Endothelial cell (in vitro differentiated cells): ENCODE results near the gene APOL2. TPM values are rescaled to one million over a fixed set of nuclear protein-coding genes. Genes with fewer than 3 reads are reported as not detected.
"Not testable (repeated sequence)": the region's sequence is repeated elsewhere in the genome, so short reads cannot be mapped to it uniquely, and the experiment has no call there.

Experiments used
- DNase-seq: peaks from one replicate; pipeline ENCODE4 v3.0.0; 2021; ENCODE audit warnings: low spot score
- H3K27ac Mint-ChIP-seq: one replicate; pipeline ENCODE4 v1.8.0; 2021; ENCODE audit warnings: mixed read lengths, inconsistent platforms; ENCODE audit not compliant: unreplicated experiment
- H3K27me3 Mint-ChIP-seq: one replicate; pipeline ENCODE4 v1.8.0; 2021; ENCODE audit warnings: mild to moderate bottlenecking, moderate library complexity, mixed read lengths, inconsistent platforms; ENCODE audit not compliant: unreplicated experiment
- H3K36me3 Mint-ChIP-seq: one replicate; pipeline ENCODE4 v1.8.0; 2021; ENCODE audit warnings: mild to moderate bottlenecking, low read depth, mixed read lengths, inconsistent platforms; ENCODE audit not compliant: unreplicated experiment
- H3K4me1 Mint-ChIP-seq: one replicate; pipeline ENCODE4 v1.8.0; 2021; ENCODE audit warnings: mild to moderate bottlenecking, mixed read lengths, inconsistent platforms; ENCODE audit not compliant: unreplicated experiment
- H3K4me3 Mint-ChIP-seq: one replicate; pipeline ENCODE4 v1.8.0; 2021; ENCODE audit warnings: mild to moderate bottlenecking, mixed read lengths, inconsistent platforms; ENCODE audit not compliant: unreplicated experiment
- H3K9me3 Mint-ChIP-seq: one replicate; pipeline ENCODE4 v1.8.0; 2021; ENCODE audit warnings: mixed read lengths, inconsistent platforms; ENCODE audit not compliant: unreplicated experiment
- total RNA-seq: library from RNA; stranded (reverse); fragmentation: NEBNext Ultra II Directional; extraction: Animal tissue kit (Norgen Biotek cat#: 25700); gene quantifications from one replicate; pipeline ENCODE4 v1.2.1, GENCODE V29; 2021; ENCODE audit not compliant: unreplicated experiment
- TF ChIP-seq, protein P1 (sequence below): fragments of 200-600 bp; sonication (generic); IDR thresholded peaks from one replicate; pipeline ENCODE4 v1.5.0; 2021; ENCODE audit warnings: antibody characterized with exemption; ENCODE audit not compliant: unreplicated experiment

Gene APOL2
- total RNA-seq, 1 donor from 2014 or later, result 55.3 TPM

DNA sequence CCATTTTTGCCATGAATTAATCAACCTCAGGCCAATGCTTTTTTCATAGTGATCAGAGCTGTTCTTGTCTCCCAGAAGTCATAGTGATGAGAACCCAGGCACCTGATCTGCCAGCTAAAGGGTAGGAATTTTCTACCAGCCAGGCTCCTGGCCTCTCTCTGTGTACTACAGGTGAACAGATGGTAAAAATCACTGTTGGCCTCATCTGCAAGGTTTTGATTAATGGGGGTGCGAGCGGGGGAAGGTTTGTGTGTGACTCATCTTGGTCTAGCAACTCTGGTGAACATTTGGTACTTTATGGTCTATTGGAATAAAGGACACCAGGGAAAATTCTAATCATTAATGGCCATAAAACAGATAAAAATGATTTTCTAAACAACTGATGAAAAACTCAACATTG, 23.3 kb downstream of the APOL2 start:
- Mint-ChIP-seq H3K4me3 (no peak overlapping the region), H3K4me1 (peaks cover 23% of the 10 kb centered on the region), H3K9me3 (no peaks in the 10 kb centered on the region), H3K27ac (no peak overlapping the region), H3K36me3 (no peaks in the 10 kb centered on the region), H3K27me3 (peaks cover 9% of the 10 kb centered on the region)
- no peak for DNase-seq
- TF ChIP-seq, protein P1, sequence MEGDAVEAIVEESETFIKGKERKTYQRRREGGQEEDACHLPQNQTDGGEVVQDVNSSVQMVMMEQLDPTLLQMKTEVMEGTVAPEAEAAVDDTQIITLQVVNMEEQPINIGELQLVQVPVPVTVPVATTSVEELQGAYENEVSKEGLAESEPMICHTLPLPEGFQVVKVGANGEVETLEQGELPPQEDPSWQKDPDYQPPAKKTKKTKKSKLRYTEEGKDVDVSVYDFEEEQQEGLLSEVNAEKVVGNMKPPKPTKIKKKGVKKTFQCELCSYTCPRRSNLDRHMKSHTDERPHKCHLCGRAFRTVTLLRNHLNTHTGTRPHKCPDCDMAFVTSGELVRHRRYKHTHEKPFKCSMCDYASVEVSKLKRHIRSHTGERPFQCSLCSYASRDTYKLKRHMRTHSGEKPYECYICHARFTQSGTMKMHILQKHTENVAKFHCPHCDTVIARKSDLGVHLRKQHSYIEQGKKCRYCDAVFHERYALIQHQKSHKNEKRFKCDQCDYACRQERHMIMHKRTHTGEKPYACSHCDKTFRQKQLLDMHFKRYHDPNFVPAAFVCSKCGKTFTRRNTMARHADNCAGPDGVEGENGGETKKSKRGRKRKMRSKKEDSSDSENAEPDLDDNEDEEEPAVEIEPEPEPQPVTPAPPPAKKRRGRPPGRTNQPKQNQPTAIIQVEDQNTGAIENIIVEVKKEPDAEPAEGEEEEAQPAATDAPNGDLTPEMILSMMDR, result no peak

DNA sequence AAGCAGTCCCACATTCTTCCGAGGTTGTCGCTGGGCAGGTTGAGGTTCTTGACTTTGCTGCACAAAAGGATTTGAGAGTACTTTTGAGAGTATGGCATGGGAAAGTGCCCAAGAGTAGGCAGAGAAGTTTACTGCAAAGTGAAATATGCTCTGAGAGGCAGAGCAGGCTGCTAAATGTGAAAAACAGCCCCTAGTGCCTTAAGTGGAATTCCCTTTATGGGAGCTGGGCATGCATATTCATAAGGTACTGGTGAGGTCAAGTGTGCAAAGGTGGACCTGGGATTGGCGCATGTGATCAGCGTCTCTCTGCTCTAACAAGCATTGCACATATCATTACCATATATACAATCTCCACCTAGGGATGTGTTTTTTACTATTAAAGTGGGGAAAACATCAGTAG, 25.7 kb downstream of the APOL2 start:
- Mint-ChIP-seq H3K27ac (no peak overlapping the region), H3K4me3 (no peak overlapping the region), H3K27me3 (peaks cover 7% of the 10 kb centered on the region), H3K4me1 (peaks cover 14% of the 10 kb centered on the region), H3K36me3 (peaks cover 7% of the 10 kb centered on the region), H3K9me3 (no peaks in the 10 kb centered on the region)
- no peak for DNase-seq
- TF ChIP-seq, protein P1, result no peak

DNA sequence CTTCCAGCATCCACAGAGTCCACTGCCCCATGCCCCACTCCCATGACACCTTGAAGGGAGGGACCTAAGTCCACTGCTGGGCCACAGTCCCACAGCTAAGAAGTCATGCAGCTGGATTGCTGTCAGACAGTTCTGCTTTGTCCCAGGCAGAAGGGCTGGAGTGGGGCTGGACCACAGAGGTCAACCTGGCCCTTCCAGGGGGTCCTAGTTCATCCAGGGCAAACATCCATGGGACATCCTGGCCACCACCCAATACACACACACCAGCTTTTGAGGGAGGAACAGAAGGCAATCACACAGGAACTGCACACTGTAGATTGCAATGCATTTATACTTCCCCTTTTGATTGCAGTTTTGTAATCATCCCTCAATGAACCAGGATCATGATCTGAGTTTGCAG, 26.4 kb downstream of the APOL2 start:
- H3K4me3 Mint-ChIP-seq, result no peak overlapping the region
- no peaks in the 10 kb centered on the region for H3K9me3 Mint-ChIP-seq
- no peak overlapping the region for H3K27ac Mint-ChIP-seq
- H3K27me3 Mint-ChIP-seq, result peaks cover 5% of the 10 kb centered on the region
- peaks cover 14% of the 10 kb centered on the region for H3K4me1 Mint-ChIP-seq
- TF ChIP-seq, protein P1, result no peak
- DNase-seq, result no peak
- peaks cover 7% of the 10 kb centered on the region for H3K36me3 Mint-ChIP-seq

DNA sequence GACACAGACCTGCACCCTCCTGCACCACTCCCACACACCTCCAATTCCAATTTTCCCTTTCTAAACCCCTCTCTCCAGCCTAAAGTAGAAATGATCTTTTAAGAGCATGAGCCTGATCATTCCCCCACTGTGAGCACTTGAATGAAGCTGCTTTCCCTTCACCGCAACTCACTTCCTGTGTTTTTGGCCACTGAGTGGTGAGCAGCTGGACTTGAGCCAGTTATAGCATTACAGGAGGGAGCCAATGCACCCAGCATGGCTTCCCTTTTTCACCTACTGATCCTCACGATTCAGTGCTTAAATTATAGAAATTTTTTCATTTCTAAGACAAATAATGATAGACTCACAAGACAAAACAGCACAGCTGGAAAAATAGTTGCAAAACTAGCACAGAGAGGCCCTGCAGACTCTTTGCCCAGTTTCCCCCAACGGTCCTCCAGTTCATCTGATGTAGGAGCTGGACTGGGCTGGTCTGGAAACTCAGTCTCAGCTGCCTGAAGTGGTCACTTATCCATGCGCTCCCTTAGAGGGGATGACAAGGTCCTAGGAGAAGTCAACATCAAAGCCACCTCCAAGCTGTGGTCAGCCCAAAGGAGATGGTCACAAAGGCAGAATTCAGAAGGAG, 28.0 kb downstream of the APOL2 start:
- H3K4me1 Mint-ChIP-seq, result peaks cover 14% of the 10 kb centered on the region
- no peak overlapping the region for H3K27ac Mint-ChIP-seq
- DNase-seq, result no peak
- TF ChIP-seq, protein P1, result no peak
- no peaks in the 10 kb centered on the region for H3K9me3 Mint-ChIP-seq
- H3K36me3 Mint-ChIP-seq, result peaks cover 7% of the 10 kb centered on the region
- H3K27me3 Mint-ChIP-seq, result peaks cover 5% of the 10 kb centered on the region
- H3K4me3 Mint-ChIP-seq, result peak overlapping the region; percentile 39

DNA sequence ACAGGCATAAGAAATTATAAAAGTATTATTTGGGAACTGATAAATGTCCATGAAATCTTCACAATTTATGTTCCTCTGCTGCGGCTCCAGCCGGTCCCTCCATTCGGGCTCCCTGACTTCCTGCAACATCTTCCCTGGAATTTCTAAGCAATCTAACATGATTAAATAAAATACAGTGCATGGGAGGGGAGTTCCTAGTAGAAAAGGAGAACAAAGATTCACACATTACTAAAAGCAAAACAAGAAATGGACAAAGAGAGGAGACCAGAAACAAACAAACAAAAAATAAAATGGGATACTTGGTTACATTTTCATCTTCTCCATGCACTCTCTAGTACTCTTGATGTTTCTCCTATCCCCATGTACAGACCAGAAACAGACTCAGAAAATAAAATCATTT, 29.1 kb downstream of the APOL2 start:
- Mint-ChIP-seq H3K36me3 (peaks cover 7% of the 10 kb centered on the region), H3K27ac (no peak overlapping the region), H3K27me3 (peaks cover 11% of the 10 kb centered on the region), H3K4me3 (no peak overlapping the region), H3K9me3 (no peaks in the 10 kb centered on the region), H3K4me1 (peaks cover 19% of the 10 kb centered on the region)
- DNase-seq, result no peak
- TF ChIP-seq, protein P1, result no peak

DNA sequence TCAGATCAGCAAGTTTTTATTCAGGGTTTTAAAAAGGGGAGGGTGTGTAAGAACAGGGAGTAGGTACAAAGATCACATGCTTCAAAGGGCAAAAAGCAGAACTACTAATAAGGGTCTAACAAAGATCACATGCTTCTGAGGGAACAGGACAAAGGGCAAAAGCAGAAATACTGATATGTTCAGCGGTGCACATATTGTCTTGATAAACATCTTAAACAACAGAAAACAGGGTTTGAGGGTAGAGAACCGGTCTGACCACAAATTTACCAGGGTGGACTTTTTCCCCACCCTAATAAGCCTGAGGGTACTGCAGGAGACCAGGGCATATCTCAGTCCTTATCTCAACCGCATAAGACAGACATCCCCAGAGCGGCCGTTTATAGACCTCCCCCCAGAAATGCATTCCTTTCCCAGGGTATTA, 29.8 kb downstream of the APOL2 start:
- H3K36me3 Mint-ChIP-seq, H3K9me3 Mint-ChIP-seq, H3K27ac Mint-ChIP-seq, DNase-seq: not testable (repeated sequence)
- Mint-ChIP-seq H3K4me3 (peak overlapping the region; percentile 33), H3K4me1 (peaks cover 19% of the 10 kb centered on the region), H3K27me3 (peaks cover 11% of the 10 kb centered on the region)
